ENCODE measurements around the gene KSR2. TPM values are rescaled to one million over a fixed set of nuclear protein-coding genes. Genes with fewer than 3 reads are reported as not detected.

KSR2 gene
- total RNA-seq, 1 experiment from 2014 or later: 1.3 TPM

- no peak overlapping the region for H3T11ph ChIP-seq (ENCODE audit: low read length)
- TF ChIP-seq CTCF (conservative IDR thresholded peaks at IDR 0.05): no peak
- no peak overlapping the region for H4K8ac ChIP-seq (replicated peaks; ENCODE audit: insufficient read length, low read depth, low read length)
- H4K91ac ChIP-seq (ENCODE audit: insufficient read length, low read depth, low read length): no peak overlapping the region
- no peaks in the 10 kb centered on the region; the same call in 1 of the 2 replicates for H3K27me3 ChIP-seq (ENCODE audit: insufficient read depth, low read length)
- H3K9me3 ChIP-seq (ENCODE audit: control insufficient read depth, low read depth, low read length): no peaks in the 10 kb centered on the region
- H2BK5ac ChIP-seq (ENCODE audit: insufficient read length, low read length): no peak overlapping the region
- no peak overlapping the region for H4K5ac ChIP-seq (ENCODE audit: insufficient read length, low read depth, low read length)
- no peak overlapping the region for H3K9ac ChIP-seq (ENCODE audit: extremely low read depth, insufficient read length, low read length)
- H3K4ac ChIP-seq (ENCODE audit: low read depth, low read length): no peak overlapping the region
- Mint-ChIP-seq H3K36me3 (ENCODE audit: insufficient read depth in 1 of 3, low read depth in 3 of 3) (no peaks in the 10 kb centered on the region), H3K27ac (no peak overlapping the region), H3K27me3 (ENCODE audit: low read depth) (peaks cover 18% of the 10 kb centered on the region), H3K4me3 (no peak overlapping the region), H3K9me3 (peaks cover 0 to 4% of the 10 kb centered on the region in 2 experiments; a peak in 2 of 5 replicates), H3K4me1 (0 out of 4 replicates have a peak, but pooled peaks cover 0 to 2% of the 10 kb centered on the region in 2 experiments)
- no peak overlapping the region for H2BK20ac ChIP-seq (ENCODE audit: low read depth, low read length, poor library complexity, severe bottlenecking)
- H3K79me2 ChIP-seq (ENCODE audit: insufficient read depth, low read length): no peaks in the 10 kb centered on the region
- H4K20me1 ChIP-seq (ENCODE audit: control insufficient read depth, insufficient read depth, insufficient read length): no peaks in the 10 kb centered on the region
- H3K4me1 ChIP-seq (ENCODE audit: insufficient read depth, low read length): no peaks in the 10 kb centered on the region
- no peak overlapping the region for H3K23ac ChIP-seq (ENCODE audit: insufficient read length, low read depth, low read length)
- no peak overlapping the region for H3K18ac ChIP-seq (ENCODE audit: insufficient read length, low read depth, low read length)
- no peaks in the 10 kb centered on the region for H3K79me1 ChIP-seq (ENCODE audit: insufficient read depth, low read depth, low read length, poor library complexity, severe bottlenecking)
- H2BK15ac ChIP-seq (ENCODE audit: low read depth, low read length): no peak overlapping the region
- no peak overlapping the region for H3K14ac ChIP-seq (ENCODE audit: insufficient read depth, low read length)
- H3K4me2 ChIP-seq (ENCODE audit: insufficient read depth, insufficient read length, low read length): no peak overlapping the region
- no peak overlapping the region for H2BK120ac ChIP-seq (ENCODE audit: low read depth, low read length, poor library complexity, severe bottlenecking)
- H2AFZ ChIP-seq (ENCODE audit: low read length): no peak overlapping the region
- H2AK5ac ChIP-seq (ENCODE audit: insufficient read length, low read length): no peak overlapping the region
- no peak for DNase-seq
- no CpG with 5 or more reads among the region's 1 CpG for WGBS (ENCODE audit: extremely low coverage, insufficient read length, low lambda C conversion rate)
- H2BK12ac ChIP-seq (ENCODE audit: insufficient read length, low read depth, low read length): no peak overlapping the region
- no peaks in the 10 kb centered on the region for H3K23me2 ChIP-seq (ENCODE audit: insufficient read length, low read depth, low read length, poor library complexity, severe bottlenecking)
- no peak overlapping the region for H3K27ac ChIP-seq (ENCODE audit: insufficient read length, low read depth, low read length)
- H3K56ac ChIP-seq (ENCODE audit: insufficient read length, low read depth, low read length): no peak overlapping the region
These were observed 8.6 kb upstream of the KSR2 start for GRCh38 chr12:117977373-117977772.

All from H9 (cell line).